ENCODE measurements around the gene DEPP1.

DEPP1 gene

DNA sequence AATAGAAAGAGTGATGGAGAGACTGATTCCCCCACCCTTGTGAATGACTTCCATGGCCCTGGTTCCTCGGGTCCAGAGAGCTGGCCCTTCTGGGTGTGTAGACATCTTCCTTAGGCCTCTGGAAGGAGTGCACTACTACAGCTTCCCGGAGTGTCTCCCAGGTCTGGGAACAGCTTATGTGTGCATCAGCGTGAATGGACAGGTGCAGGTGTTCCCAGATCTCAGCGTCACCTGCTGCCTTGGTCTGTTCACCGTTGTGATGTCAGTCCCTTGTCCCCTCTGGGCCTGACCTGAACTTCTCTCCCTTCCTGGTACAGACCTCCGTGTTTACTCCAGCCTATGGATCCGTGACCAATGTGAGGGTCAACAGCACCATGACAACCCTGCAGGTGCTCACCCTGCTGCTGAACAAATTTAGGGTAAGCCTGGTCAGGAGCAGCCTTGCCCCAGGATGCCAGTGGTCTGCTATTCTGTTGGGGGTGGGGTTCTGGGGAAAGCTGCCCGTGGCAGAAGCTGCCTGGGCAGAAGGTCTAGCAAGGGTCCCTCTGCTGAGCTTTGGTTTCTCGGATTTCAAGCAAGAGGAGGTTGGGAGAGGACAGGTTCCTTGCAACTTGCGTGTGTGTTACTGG is 10.5 kb upstream of the DEPP1 start:
- DNase-seq (ENCODE audit: low read depth), result no peak
- no peak overlapping the region for H3K4me3 ChIP-seq (ENCODE audit: low read length)
- TF ChIP-seq, protein P1, sequence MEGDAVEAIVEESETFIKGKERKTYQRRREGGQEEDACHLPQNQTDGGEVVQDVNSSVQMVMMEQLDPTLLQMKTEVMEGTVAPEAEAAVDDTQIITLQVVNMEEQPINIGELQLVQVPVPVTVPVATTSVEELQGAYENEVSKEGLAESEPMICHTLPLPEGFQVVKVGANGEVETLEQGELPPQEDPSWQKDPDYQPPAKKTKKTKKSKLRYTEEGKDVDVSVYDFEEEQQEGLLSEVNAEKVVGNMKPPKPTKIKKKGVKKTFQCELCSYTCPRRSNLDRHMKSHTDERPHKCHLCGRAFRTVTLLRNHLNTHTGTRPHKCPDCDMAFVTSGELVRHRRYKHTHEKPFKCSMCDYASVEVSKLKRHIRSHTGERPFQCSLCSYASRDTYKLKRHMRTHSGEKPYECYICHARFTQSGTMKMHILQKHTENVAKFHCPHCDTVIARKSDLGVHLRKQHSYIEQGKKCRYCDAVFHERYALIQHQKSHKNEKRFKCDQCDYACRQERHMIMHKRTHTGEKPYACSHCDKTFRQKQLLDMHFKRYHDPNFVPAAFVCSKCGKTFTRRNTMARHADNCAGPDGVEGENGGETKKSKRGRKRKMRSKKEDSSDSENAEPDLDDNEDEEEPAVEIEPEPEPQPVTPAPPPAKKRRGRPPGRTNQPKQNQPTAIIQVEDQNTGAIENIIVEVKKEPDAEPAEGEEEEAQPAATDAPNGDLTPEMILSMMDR (conservative IDR thresholded peaks at IDR 0.05; ENCODE audit: low read depth, low read length), result no peak

DNA sequence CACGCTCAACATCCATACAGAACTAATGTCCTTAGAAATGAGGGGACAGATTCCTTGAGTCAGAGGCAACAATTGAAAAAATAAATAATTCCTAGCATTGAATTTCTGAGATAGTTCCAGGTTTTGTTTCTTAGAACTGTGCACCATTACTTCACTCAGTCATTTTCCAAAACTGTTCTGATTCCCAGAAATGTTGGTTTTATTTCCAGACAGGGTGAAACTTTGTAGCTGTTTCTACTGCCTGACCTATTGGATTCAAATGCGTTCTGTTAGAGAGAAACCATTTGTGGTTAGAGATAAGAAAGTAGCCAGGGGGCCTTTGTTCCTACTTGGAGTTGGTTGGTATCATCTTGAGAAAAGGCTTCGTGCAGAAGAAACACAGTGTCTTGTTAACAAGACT is 8.1 kb upstream of the DEPP1 start:
- DNase-seq (ENCODE audit: low read depth), result no peak
- no peak overlapping the region for H3K4me3 ChIP-seq (ENCODE audit: low read length)
- TF ChIP-seq, protein P1 (conservative IDR thresholded peaks at IDR 0.05; ENCODE audit: low read depth, low read length), result no peak

DNA sequence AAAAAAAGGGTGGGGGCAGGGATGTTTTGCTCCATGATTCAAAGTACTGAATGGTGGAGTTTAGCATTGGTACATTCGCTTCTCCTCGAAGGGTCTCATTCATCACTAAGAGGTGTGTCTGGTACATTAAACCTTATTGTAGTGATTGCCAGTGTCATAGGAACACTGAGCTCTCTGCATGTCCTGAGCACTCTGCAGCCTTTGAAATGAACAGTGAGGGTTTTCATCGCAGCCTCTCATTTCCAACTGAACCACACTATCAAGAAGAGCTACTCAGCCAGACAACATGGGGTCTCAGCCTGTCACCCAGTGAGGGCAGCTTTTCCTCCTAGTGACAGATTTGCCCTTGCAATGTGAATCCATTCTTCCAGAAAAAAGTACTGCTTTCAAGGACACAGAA is 7.6 kb upstream of the DEPP1 start:
- DNase-seq (ENCODE audit: low read depth), result no peak
- TF ChIP-seq, protein P1 (conservative IDR thresholded peaks at IDR 0.05; ENCODE audit: low read depth, low read length), result no peak
- H3K4me3 ChIP-seq (ENCODE audit: low read length), result no peak overlapping the region

DNA sequence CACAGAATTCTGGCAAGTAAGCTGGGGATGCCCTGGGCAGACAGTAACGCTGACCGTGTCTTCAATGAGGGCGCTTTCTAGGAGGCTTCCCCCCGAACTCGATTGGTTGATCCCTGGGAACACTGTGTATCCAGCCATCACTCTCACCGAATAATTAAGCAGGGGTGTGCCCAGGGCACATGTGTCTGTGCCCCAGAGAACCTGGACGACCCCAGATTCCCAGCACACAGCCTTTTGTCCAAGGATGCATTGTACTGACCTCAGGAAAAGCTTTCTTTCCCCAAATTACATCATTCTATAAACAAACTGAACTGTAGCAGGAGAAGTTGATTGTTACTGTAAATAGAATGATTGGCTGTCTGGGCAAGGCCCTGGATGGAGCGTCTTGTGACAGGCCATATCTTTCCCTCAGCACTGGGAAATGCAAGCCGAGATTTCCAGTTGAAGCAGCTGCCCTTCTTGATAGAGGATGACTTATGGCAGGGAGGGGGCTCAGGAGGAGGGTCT is 6.6 kb upstream of the DEPP1 start:
- no peak for DNase-seq (ENCODE audit: low read depth)
- TF ChIP-seq, protein P1 (conservative IDR thresholded peaks at IDR 0.05; ENCODE audit: low read depth, low read length), result no peak
- no peak overlapping the region for H3K4me3 ChIP-seq (ENCODE audit: low read length)

DNA sequence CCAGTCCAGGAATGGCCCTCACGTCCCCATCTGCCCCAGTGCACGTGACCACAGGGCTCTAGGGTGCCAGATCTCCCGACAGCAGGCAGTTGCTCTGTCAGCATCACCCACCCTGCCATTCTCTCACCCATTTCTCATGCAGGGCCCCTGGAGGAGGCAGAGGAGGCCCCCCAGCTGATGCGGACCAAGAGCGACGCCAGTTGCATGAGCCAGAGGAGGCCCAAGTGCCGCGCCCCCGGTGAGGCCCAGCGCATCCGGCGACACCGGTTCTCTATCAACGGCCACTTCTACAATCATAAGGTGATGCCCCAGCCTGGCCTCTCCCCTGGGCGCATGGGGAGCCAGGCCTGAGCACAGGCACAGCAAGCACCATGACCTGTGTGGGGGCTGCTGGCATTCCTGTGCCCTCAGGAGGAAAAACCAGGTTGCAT is 6.1 kb upstream of the DEPP1 start:
- DNase-seq (ENCODE audit: low read depth), result no peak
- TF ChIP-seq, protein P1 (conservative IDR thresholded peaks at IDR 0.05; ENCODE audit: low read depth, low read length), result no peak
- H3K4me3 ChIP-seq (ENCODE audit: low read length), result no peak overlapping the region

DNA sequence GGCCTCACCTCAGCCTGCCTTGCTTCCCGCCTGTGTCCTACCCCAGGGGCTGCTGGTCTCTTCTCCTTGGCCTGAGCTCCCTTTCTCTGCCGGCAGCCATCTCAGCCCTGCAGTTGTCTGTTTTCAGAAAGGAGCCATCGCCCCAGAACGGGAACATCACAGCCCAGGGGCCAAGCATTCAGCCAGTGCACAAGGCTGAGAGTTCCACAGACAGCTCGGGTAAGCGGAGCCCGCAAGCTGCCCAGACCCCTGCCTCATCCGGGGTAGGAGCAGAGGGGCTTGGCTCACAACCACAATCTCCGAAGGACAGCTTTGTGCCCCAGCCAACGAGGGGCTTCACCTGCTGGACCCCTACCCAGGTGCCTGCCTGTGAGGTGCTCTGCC is 5.3 kb upstream of the DEPP1 start:
- DNase-seq (ENCODE audit: low read depth), result no peak
- TF ChIP-seq, protein P1 (conservative IDR thresholded peaks at IDR 0.05; ENCODE audit: low read depth, low read length), result no peak
- no peak overlapping the region for H3K4me3 ChIP-seq (ENCODE audit: low read length)

All from retinal pigment epithelial cell (primary cell).